ENCODE results near the gene LRRC66.

- TF ChIP-seq TAF1 (IDR thresholded peaks at IDR 0.05; ENCODE audit: low read depth): no peak
- TF ChIP-seq REST (IDR thresholded peaks at IDR 0.05; ENCODE audit: low read depth): no peak
- TF ChIP-seq CREB1 (IDR thresholded peaks at IDR 0.05; ENCODE audit: low read depth): no peak
- TF ChIP-seq RAD21 (IDR thresholded peaks at IDR 0.05; ENCODE audit: low read depth): no peak
- no peak for TF ChIP-seq MAX (IDR thresholded peaks at IDR 0.05)
- no peak for TF ChIP-seq TEAD4 (IDR thresholded peaks at IDR 0.05)
- TF ChIP-seq USF1 (IDR thresholded peaks at IDR 0.05): no peak
- TF ChIP-seq CEBPB (IDR thresholded peaks at IDR 0.05): no peak
- TF ChIP-seq EP300 (IDR thresholded peaks at IDR 0.05; ENCODE audit: borderline replicate concordance): no peak
- TF ChIP-seq YY1 (IDR thresholded peaks at IDR 0.05; ENCODE audit: low read depth): no peak
- no peak for TF ChIP-seq EGR1 (IDR thresholded peaks at IDR 0.05)
- TF ChIP-seq NFIC (IDR thresholded peaks at IDR 0.05): no peak
- TF ChIP-seq FOXM1 (IDR thresholded peaks at IDR 0.05; ENCODE audit: borderline replicate concordance, low read depth): no peak
These were observed 18.5 kb downstream of the LRRC66 start for GRCh38 chr4:52001616-52002015.
